ENCODE results near the gene XYLT1. TPM values are rescaled to one million over a fixed set of nuclear protein-coding genes. Genes with fewer than 3 reads are reported as not detected.

Gene XYLT1
- total RNA-seq, 1 experiment from 2014 or later: not detected

- POLR2A ChIA-PET (ENCODE audit: unreplicated experiment): no interaction called here
- Histone ChIP-seq H3K9me3 (ENCODE audit: low read length) (no peaks in the 10 kb centered on the region), H3K9ac (ENCODE audit: low read length) (no peak overlapping the region), H3K4me2 (ENCODE audit: low read length) (no peak overlapping the region), H3K9me2 (replicated peaks; ENCODE audit: low read length) (no peaks in the 10 kb centered on the region), H3K27ac (ENCODE audit: low read length) (no peak overlapping the region), H3F3A (ENCODE audit: low read length, unreplicated experiment) (no peaks in the 10 kb centered on the region), H3K27me3 (ENCODE audit: low read length) (no peaks in the 10 kb centered on the region), H3K79me2 (ENCODE audit: low read length) (no peaks in the 10 kb centered on the region), H3K4me1 (ENCODE audit: insufficient read depth, low read length) (no peaks in the 10 kb centered on the region), H3K4me3 (ENCODE audit: low read length) (no peak overlapping the region), H4K20me1 (ENCODE audit: low read length) (no peaks in the 10 kb centered on the region), H3K36me3 (ENCODE audit: low read depth, low read length) (no peaks in the 10 kb centered on the region), H2AFZ (ENCODE audit: low read length) (no peak overlapping the region)
- ATAC-seq (no peak), DNase-seq (no peak)
- intact Hi-C loops (cut with micrococcal nuclease): no loop called here
- TF ChIP-seq EZH2phosphoT487 (IDR thresholded peaks at IDR 0.05; ENCODE audit: borderline replicate concordance, low read length) (no peak), CTCF (conservative IDR thresholded peaks at IDR 0.05; ENCODE audit: low read depth, low read length) (no peak), EZH2 (IDR thresholded peaks at IDR 0.05; ENCODE audit: low read length, unreplicated experiment) (no peak)
- CTCF ChIA-PET: no interaction called here
- BruUV-seq (replicated peaks): no TSS peak
Observed at GRCh38 chr16:17105239-17105797, 365.4 kb downstream of the XYLT1 start.

GRCh38 chr16:17104654-17105053 lies 366.1 kb downstream of the XYLT1 start:
- H3K4me2 ChIP-seq (ENCODE audit: low read length): no peak overlapping the region
- H3K27ac ChIP-seq (ENCODE audit: low read length): no peak overlapping the region
- ATAC-seq (no peak), DNase-seq (no peak)
- no peaks in the 10 kb centered on the region for H3K9me3 ChIP-seq (ENCODE audit: low read length)
- H2AFZ ChIP-seq (ENCODE audit: low read length): no peak overlapping the region
- intact Hi-C loops (cut with micrococcal nuclease): no loop called here
- H3F3A ChIP-seq (ENCODE audit: low read length, unreplicated experiment): no peaks in the 10 kb centered on the region
- POLR2A ChIA-PET (ENCODE audit: unreplicated experiment): no interaction called here
- H3K4me3 ChIP-seq (ENCODE audit: low read length): no peak overlapping the region
- H3K79me2 ChIP-seq (ENCODE audit: low read length): no peaks in the 10 kb centered on the region
- no peaks in the 10 kb centered on the region for H3K4me1 ChIP-seq (ENCODE audit: insufficient read depth, low read length)
- TF ChIP-seq EZH2phosphoT487 (IDR thresholded peaks at IDR 0.05; ENCODE audit: borderline replicate concordance, low read length) (no peak), EZH2 (IDR thresholded peaks at IDR 0.05; ENCODE audit: low read length, unreplicated experiment) (no peak), CTCF (conservative IDR thresholded peaks at IDR 0.05; ENCODE audit: low read depth, low read length) (no peak)
- no peaks in the 10 kb centered on the region for H3K36me3 ChIP-seq (ENCODE audit: low read depth, low read length)
- no peaks in the 10 kb centered on the region for H3K9me2 ChIP-seq (replicated peaks; ENCODE audit: low read length)
- H3K27me3 ChIP-seq (ENCODE audit: low read length): no peaks in the 10 kb centered on the region
- CTCF ChIA-PET: no interaction called here
- H4K20me1 ChIP-seq (ENCODE audit: low read length): no peaks in the 10 kb centered on the region
- BruUV-seq (replicated peaks): no TSS peak
- no peak overlapping the region for H3K9ac ChIP-seq (ENCODE audit: low read length)

GRCh38 chr16:17103216-17103615 lies 367.5 kb downstream of the XYLT1 start:
- Histone ChIP-seq H3K79me2 (ENCODE audit: low read length) (no peaks in the 10 kb centered on the region), H3K27me3 (ENCODE audit: low read length) (no peaks in the 10 kb centered on the region), H3K27ac (ENCODE audit: low read length) (no peak overlapping the region), H3K9me2 (replicated peaks; ENCODE audit: low read length) (no peaks in the 10 kb centered on the region), H3K4me1 (ENCODE audit: insufficient read depth, low read length) (no peaks in the 10 kb centered on the region), H3K4me3 (ENCODE audit: low read length) (no peak overlapping the region), H2AFZ (ENCODE audit: low read length) (no peak overlapping the region), H3K9me3 (ENCODE audit: low read length) (no peaks in the 10 kb centered on the region), H3K9ac (ENCODE audit: low read length) (no peak overlapping the region), H3F3A (ENCODE audit: low read length, unreplicated experiment) (no peaks in the 10 kb centered on the region), H3K36me3 (ENCODE audit: low read depth, low read length) (no peaks in the 10 kb centered on the region), H4K20me1 (ENCODE audit: low read length) (no peaks in the 10 kb centered on the region), H3K4me2 (ENCODE audit: low read length) (no peak overlapping the region)
- ATAC-seq (no peak), DNase-seq (no peak)
- ChIA-PET POLR2A (ENCODE audit: unreplicated experiment) (no interaction called here), CTCF (no interaction called here)
- no TSS peak for BruUV-seq (replicated peaks)
- TF ChIP-seq EZH2 (IDR thresholded peaks at IDR 0.05; ENCODE audit: low read length, unreplicated experiment) (no peak), EZH2phosphoT487 (IDR thresholded peaks at IDR 0.05; ENCODE audit: borderline replicate concordance, low read length) (no peak), CTCF (conservative IDR thresholded peaks at IDR 0.05; ENCODE audit: low read depth, low read length) (no peak)
- intact Hi-C loops (cut with micrococcal nuclease): no loop called here
